Mucosa of gallbladder (tissue), 1 donor: ENCODE results near the gene CACNA1F. TPM values are rescaled to one million over a fixed set of nuclear protein-coding genes. Genes with fewer than 3 reads are reported as not detected.

ENCODE experiments used
- DNase-seq: peaks from one replicate; pipeline ENCODE4 v3.0.0-alpha.2; 2020; ENCODE audit warnings: low spot score
- total RNA-seq: library from RNA; stranded (reverse); gene quantifications from one replicate; pipeline ENCODE4 v1.2.1, GENCODE V29; 2021
- donor health status: DM: no; HTN: no; CAD: no.

Gene CACNA1F
- total RNA-seq, 1 donor from 2014 or later: 0.20 TPM

DNA sequence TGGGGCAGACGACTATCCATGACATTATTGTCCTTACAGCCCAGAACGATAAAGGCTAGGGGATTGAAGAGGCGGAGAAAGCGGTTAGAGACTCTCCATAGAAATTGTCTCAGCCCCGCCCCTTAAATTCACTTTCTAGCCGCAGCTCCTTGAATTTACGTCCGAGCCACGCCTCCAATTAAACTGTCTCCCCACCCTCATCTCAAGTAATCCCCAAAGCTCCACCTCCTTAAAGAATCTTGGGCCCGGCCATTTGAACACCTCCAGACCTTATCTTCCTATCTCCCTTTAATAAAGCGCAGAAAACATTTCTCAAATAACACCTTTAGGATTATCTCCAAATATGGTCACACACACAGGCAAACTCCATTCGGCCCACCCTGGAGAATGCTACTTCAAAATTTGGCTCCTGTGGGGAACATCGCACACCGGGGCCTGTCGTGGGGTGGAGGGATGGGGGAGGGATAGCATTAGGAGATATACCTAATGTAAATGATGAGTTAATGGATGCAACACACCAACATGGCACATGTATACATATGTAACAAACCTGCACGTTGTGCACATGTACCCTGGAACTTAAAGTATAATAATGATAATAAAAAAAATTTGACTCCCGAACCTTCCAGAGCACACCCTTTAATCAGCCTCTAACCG lies 77.8 kb downstream of the CACNA1F start:
- peak; percentile 54 for DNase-seq

Other genes starting within 250 kb of the CACNA1F start
- gene GRIPAP1, start 231.1 kb downstream of the CACNA1F start, total RNA-seq: 52.7 TPM
- 59.5 TPM for gene TFE3, start 190.0 kb downstream of the CACNA1F start, total RNA-seq
- gene CCDC120, start 174.3 kb downstream of the CACNA1F start, total RNA-seq: 18.8 TPM
- gene PRAF2, start 159.3 kb downstream of the CACNA1F start, total RNA-seq: 41.8 TPM
- 65.5 TPM for gene WDR45, start 153.5 kb downstream of the CACNA1F start, total RNA-seq
- 22.7 TPM for gene GPKOW, start 109.6 kb downstream of the CACNA1F start, total RNA-seq
- 18.3 TPM for gene MAGIX, start 70.6 kb downstream of the CACNA1F start, total RNA-seq
- gene PLP2, start 61.4 kb downstream of the CACNA1F start, total RNA-seq: 44.0 TPM
- 16.3 TPM for gene PRICKLE3, start 47.0 kb downstream of the CACNA1F start, total RNA-seq
- gene SYP, start 33.1 kb downstream of the CACNA1F start, total RNA-seq: 1.9 TPM
- 20.0 TPM for gene CCDC22, start 2.1 kb upstream of the CACNA1F start, total RNA-seq
- gene FOXP3, start 31.4 kb upstream of the CACNA1F start, total RNA-seq: 0.09 TPM
- 11.5 TPM for gene PPP1R3F, start 36.5 kb upstream of the CACNA1F start, total RNA-seq
- gene GAGE10, start 70.3 kb upstream of the CACNA1F start, total RNA-seq: not detected
- gene GAGE12J, start 88.7 kb upstream of the CACNA1F start, total RNA-seq: not detected
- 0.63 TPM for gene GAGE13, start 98.2 kb upstream of the CACNA1F start, total RNA-seq